Activated T-helper 1 cell treated with anti-CD3 and anti-CD28 coated beads, Interleukin-2, amount 50 U/mL, for 16 hours (primary cell): Measurements from ENCODE around the gene SH3RF3.

Experiments
- DNase-seq, 2 donors: peaks; one replicate each; pipeline ENCODE4 v3.0.0-alpha.2; 2020; ENCODE audit warnings: low read depth in 1 of 2, low spot score in 1 of 2

SH3RF3 gene

GRCh38 chr2:109176928-109177327 is 47.9 kb downstream of the SH3RF3 start:
- DNase-seq: no peak

GRCh38 chr2:109177635-109178034 is 48.6 kb downstream of the SH3RF3 start:
- DNase-seq: no peak

- no peak for DNase-seq
These were observed 50.0 kb downstream of the SH3RF3 start for GRCh38 chr2:109178968-109179367.

GRCh38 chr2:109180786-109181185 is 51.8 kb downstream of the SH3RF3 start:
- DNase-seq: no peak

- DNase-seq: no peak
These were observed 53.4 kb downstream of the SH3RF3 start for GRCh38 chr2:109182426-109182825.

- DNase-seq: no peak
These were observed 54.9 kb downstream of the SH3RF3 start for GRCh38 chr2:109183871-109184270.

GRCh38 chr2:109184368-109184767 is 55.4 kb downstream of the SH3RF3 start:
- no peak for DNase-seq

GRCh38 chr2:109185338-109185737 is 56.3 kb downstream of the SH3RF3 start:
- DNase-seq: no peak

GRCh38 chr2:109185821-109186570 is 57.0 kb downstream of the SH3RF3 start:
- DNase-seq: no peak

GRCh38 chr2:109186656-109187250 is 57.7 kb downstream of the SH3RF3 start:
- no peak for DNase-seq

- no peak for DNase-seq
These were observed 58.9 kb downstream of the SH3RF3 start for GRCh38 chr2:109187711-109188495.

- DNase-seq: no peak
These were observed 59.5 kb downstream of the SH3RF3 start for GRCh38 chr2:109188496-109188890.

GRCh38 chr2:109188898-109189297 is 59.9 kb downstream of the SH3RF3 start:
- no peak for DNase-seq

GRCh38 chr2:109189751-109190150 is 60.7 kb downstream of the SH3RF3 start:
- DNase-seq: no peak

- no peak for DNase-seq
These were observed 65.0 kb downstream of the SH3RF3 start for GRCh38 chr2:109193807-109194619.

GRCh38 chr2:109194620-109194937 is 65.6 kb downstream of the SH3RF3 start:
- no peak for DNase-seq

GRCh38 chr2:109195193-109196045 is 66.4 kb downstream of the SH3RF3 start:
- no peak for DNase-seq

GRCh38 chr2:109196081-109196875 is 67.3 kb downstream of the SH3RF3 start:
- no peak for DNase-seq

- DNase-seq: no peak
These were observed 68.8 kb downstream of the SH3RF3 start for GRCh38 chr2:109197491-109198418.
